OCI-LY3 (cell line): ENCODE results near the gene ABL1.

Experiments used
- EZH2phosphoT487 ChIP-seq: fragments of 200-600 bp; shearing (Covaris generic); IDR thresholded peaks from 2 replicates; pipeline ENCODE4 v1.6.1; 2018; ENCODE audit warnings: antibody characterized with exemption, mixed run types, low read depth
- TF ChIP-seq, protein P1 (sequence below): fragments of 200-600, 300-600 bp; sonication (generic); IDR thresholded peaks from 2 replicates; pipeline ENCODE4 v1.5.1; 2014; ENCODE audit warnings: antibody characterized with exemption, low read length, low read depth

DNA sequence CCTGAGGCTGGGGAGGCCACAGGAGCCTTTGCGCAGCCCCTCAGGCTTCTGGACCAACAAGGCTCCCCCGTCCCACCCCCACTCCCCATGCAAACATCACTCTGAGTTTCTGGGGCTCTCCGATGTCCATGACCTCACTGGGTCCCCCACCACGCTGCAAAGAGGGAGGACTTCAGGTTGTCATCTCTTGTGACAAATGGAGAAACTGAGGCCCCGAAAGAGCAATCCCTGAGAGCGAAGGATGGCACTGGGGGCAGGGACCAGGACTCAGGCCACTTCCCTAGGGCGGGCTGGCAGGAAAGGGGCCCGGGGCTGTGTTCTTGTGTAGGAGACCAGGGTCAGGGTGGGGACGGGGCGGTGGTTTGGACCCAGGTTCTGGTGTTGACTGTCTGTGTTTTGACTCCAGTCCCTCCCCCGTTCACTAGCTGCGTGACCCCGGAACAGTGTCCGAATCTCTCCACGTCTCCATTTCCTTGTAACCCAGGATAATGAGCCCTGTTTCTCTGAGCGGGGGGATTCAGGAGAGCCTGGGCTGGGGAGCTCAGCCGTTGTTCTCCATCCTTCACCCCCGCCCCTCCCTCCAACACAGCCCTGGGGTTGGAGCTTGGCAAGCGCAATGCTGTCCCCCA lies 90.1 kb downstream of the ABL1 start:
- TF ChIP-seq, protein P1, sequence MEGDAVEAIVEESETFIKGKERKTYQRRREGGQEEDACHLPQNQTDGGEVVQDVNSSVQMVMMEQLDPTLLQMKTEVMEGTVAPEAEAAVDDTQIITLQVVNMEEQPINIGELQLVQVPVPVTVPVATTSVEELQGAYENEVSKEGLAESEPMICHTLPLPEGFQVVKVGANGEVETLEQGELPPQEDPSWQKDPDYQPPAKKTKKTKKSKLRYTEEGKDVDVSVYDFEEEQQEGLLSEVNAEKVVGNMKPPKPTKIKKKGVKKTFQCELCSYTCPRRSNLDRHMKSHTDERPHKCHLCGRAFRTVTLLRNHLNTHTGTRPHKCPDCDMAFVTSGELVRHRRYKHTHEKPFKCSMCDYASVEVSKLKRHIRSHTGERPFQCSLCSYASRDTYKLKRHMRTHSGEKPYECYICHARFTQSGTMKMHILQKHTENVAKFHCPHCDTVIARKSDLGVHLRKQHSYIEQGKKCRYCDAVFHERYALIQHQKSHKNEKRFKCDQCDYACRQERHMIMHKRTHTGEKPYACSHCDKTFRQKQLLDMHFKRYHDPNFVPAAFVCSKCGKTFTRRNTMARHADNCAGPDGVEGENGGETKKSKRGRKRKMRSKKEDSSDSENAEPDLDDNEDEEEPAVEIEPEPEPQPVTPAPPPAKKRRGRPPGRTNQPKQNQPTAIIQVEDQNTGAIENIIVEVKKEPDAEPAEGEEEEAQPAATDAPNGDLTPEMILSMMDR = no peak
- no peak for TF ChIP-seq EZH2phosphoT487
